K562 (cell line): Measurements from ENCODE around the gene SRF. TPM values are rescaled to one million over a fixed set of nuclear protein-coding genes. Genes with fewer than 3 reads are reported as not detected.
A peak's percentile ranks its signal among the peaks of the same experiment; 100 is the strongest.

ENCODE experiments used
- ARID2 ChIP-seq: fragments of 450-650 bp; IDR thresholded peaks from 2 replicates; pipeline ENCODE4 v1.6.1; 2017; ENCODE audit warnings: antibody characterized with exemption, mild to moderate bottlenecking
- DIDO1 ChIP-seq: fragments of 450-650 bp; IDR thresholded peaks from 2 replicates; pipeline ENCODE4 v1.6.1; 2016; ENCODE audit warnings: low read depth, missing biosample characterization, missing genetic modification characterization
- HES1 ChIP-seq: fragments of 450-650 bp; IDR thresholded peaks from 2 replicates; pipeline ENCODE4 v1.6.1; 2016; ENCODE audit warnings: low read depth, mild to moderate bottlenecking, moderate library complexity
- HLTF ChIP-seq: fragments of 450-650 bp; IDR thresholded peaks from 2 replicates; pipeline ENCODE4 v1.6.1; 2016
- IRF2 ChIP-seq: sonication (generic); formaldehyde crosslinking; IDR thresholded peaks from 2 replicates; pipeline ENCODE4 v1.8.1; 2022; ENCODE audit warnings: mild to moderate bottlenecking, missing genetic modification reagents
- KAT7 ChIP-seq: sonication (generic); formaldehyde crosslinking; IDR thresholded peaks from 2 replicates; pipeline ENCODE4 v1.8.0; 2022; ENCODE audit warnings: missing genetic modification reagents, mild to moderate bottlenecking, borderline replicate concordance
- KDM1A ChIP-seq, 2 experiments: fragments of 450-650 bp; IDR thresholded peaks; 2 replicates each; pipeline ENCODE4 v1.6.1; 2016; ENCODE audit warnings: mild to moderate bottlenecking in 2 of 2
- KDM4B ChIP-seq, 2 experiments: fragments of 450-650 bp in 1 of 2; sonication (generic) in 1 of 2; IDR thresholded peaks; 2 replicates each; pipeline ENCODE4 v1.6.1; 2016 to 2017; ENCODE audit warnings: borderline replicate concordance in 2 of 2, antibody characterized with exemption in 1 of 2, low read depth in 1 of 2, mild to moderate bottlenecking in 1 of 2
- LARP7 ChIP-seq: fragments of 450-650 bp; IDR thresholded peaks from 2 replicates; pipeline ENCODE4 v1.6.1; 2016
- MAFG ChIP-seq: fragments of 450-650 bp; conservative IDR thresholded peaks from 2 replicates; pipeline ENCODE4 v1.6.1; 2016; ENCODE audit warnings: missing genetic modification characterization, missing compliant biosample characterization
- MCM2 ChIP-seq: fragments of 450-650 bp; IDR thresholded peaks from 2 replicates; pipeline ENCODE4 v1.6.1; 2017; ENCODE audit warnings: low read depth, mild to moderate bottlenecking
- NFIC ChIP-seq: fragments of 450-650 bp; IDR thresholded peaks from 2 replicates; pipeline ENCODE4 v1.6.1; 2017; ENCODE audit warnings: mild to moderate bottlenecking, inconsistent platforms
- NFXL1 ChIP-seq: fragments of 450-650 bp; formaldehyde crosslinking; IDR thresholded peaks from 2 replicates; pipeline ENCODE4 v1.4.0; 2021; ENCODE audit warnings: mild to moderate bottlenecking
- NR2C1 ChIP-seq, 2 experiments: fragments of 450-650 bp; IDR thresholded peaks; 2 replicates each; pipeline ENCODE4 v1.6.1; 2017; ENCODE audit warnings: mild to moderate bottlenecking in 2 of 2, antibody characterized with exemption in 1 of 2, inconsistent platforms in 1 of 2, missing compliant biosample characterization in 1 of 2, missing genetic modification characterization in 1 of 2
- RAD21 ChIP-seq, 2 experiments: fragments of 250-450 bp in 1 of 2; fragments of 450-650 bp in 1 of 2; sonication (Bioruptor Pico) in 1 of 2; formaldehyde crosslinking in 1 of 2; IDR thresholded peaks in 1 of 2; conservative IDR thresholded peaks in 1 of 2; 2 replicates each; pipeline versions ENCODE4 v1.4.0 to v1.8.0; 2020 to 2022; ENCODE audit warnings: mild to moderate bottlenecking in 2 of 2, moderate library complexity in 1 of 2
- RB1 ChIP-seq: fragments of 450-650 bp; IDR thresholded peaks from 2 replicates; pipeline ENCODE4 v1.6.1; 2017; ENCODE audit warnings: low read depth, mild to moderate bottlenecking
- SREBF1 ChIP-seq: fragments of 150-350 bp; IDR thresholded peaks from 2 replicates; pipeline ENCODE4 v1.6.1; 2014; ENCODE audit warnings: antibody characterized with exemption, low read depth, low read length, borderline replicate concordance
- STAG1 ChIP-seq: sonication (generic); formaldehyde crosslinking; IDR thresholded peaks from 2 replicates; pipeline ENCODE4 v1.5.0; 2020; ENCODE audit warnings: missing genetic modification reagents, borderline replicate concordance
- USF2 ChIP-seq: sonication (generic); formaldehyde crosslinking; IDR thresholded peaks from 2 replicates; pipeline ENCODE4 v1.5.0; 2020; ENCODE audit warnings: missing genetic modification reagents
- ZFP91 ChIP-seq: sonication (generic); formaldehyde crosslinking; IDR thresholded peaks from 2 replicates; pipeline ENCODE4 v1.8.0; 2022; ENCODE audit warnings: mild to moderate bottlenecking, missing genetic modification reagents
- ZNF174 ChIP-seq: fragments of 250-450 bp; sonication (Bioruptor Pico); IDR thresholded peaks from 2 replicates; pipeline ENCODE4 v1.4.0; 2020; ENCODE audit warnings: mild to moderate bottlenecking
- ZNF197 ChIP-seq: fragments of 200-800 bp; sonication (Bioruptor generic); IDR thresholded peaks from 2 replicates; pipeline ENCODE4 v1.6.1; 2016; ENCODE audit warnings: low read depth, missing genetic modification characterization, missing compliant biosample characterization
- ZNF384 ChIP-seq: IDR thresholded peaks from 2 replicates; pipeline ENCODE4 v1.6.1; 2012; ENCODE audit warnings: low read depth, low read length, improper control_type of control experiment
- ZNF41 ChIP-seq: fragments of 250-450 bp; sonication (Bioruptor Pico); conservative IDR thresholded peaks from 2 replicates; pipeline ENCODE4 v1.4.0; 2020; ENCODE audit warnings: mild to moderate bottlenecking
- ZNF431 ChIP-seq: sonication (generic); formaldehyde crosslinking; IDR thresholded peaks from 2 replicates; pipeline ENCODE4 v1.8.0; 2022; ENCODE audit warnings: mild to moderate bottlenecking, missing genetic modification reagents
- polyA plus RNA-seq, 8 experiments: library from polyadenylated mRNA; depleted of rRNA in 4 of 8; stranded (reverse) in 5 of 8; unstranded in 3 of 8; fragments of >200 nt; fragmentation: Nextera tagmentation in 2 of 8; fragmentation: Illumina TruSeq in 1 of 8; extraction: Ambion mirVana in 2 of 8; extraction: Trizol in 1 of 8; gene quantifications; 2 replicates each; pipeline versions ENCODE4 v1.2.1 to v1.2.3, GENCODE V29; 2011 to 2014; ENCODE audit warnings: inconsistent platforms in 1 of 8, missing spikeins in 1 of 8
- total RNA-seq, 7 experiments: library from RNA; depleted of rRNA in 6 of 7; stranded (reverse); fragments of >200 nt in 6 of 7; fragmentation: Illumina TruSeq in 2 of 7; extraction: Trizol in 2 of 7; gene quantifications; 2 replicates each; pipeline versions ENCODE4 v1.2.1 to v1.2.3, GENCODE V29; 2011 to 2021; ENCODE audit warnings: low replicate concordance in 1 of 7
- TF ChIP-seq, protein P1 (sequence below): IDR thresholded peaks from 2 replicates; pipeline ENCODE4 v1.6.1; 2014; ENCODE audit warnings: antibody characterized with exemption

Gene SRF
- total and polyA plus RNA-seq, 9 of the 15 experiments (the other 6 are each of a cell fraction or from before 2014, with no cell fraction given), result 2.5 to 37.0 (median 24.6) TPM

DNA sequence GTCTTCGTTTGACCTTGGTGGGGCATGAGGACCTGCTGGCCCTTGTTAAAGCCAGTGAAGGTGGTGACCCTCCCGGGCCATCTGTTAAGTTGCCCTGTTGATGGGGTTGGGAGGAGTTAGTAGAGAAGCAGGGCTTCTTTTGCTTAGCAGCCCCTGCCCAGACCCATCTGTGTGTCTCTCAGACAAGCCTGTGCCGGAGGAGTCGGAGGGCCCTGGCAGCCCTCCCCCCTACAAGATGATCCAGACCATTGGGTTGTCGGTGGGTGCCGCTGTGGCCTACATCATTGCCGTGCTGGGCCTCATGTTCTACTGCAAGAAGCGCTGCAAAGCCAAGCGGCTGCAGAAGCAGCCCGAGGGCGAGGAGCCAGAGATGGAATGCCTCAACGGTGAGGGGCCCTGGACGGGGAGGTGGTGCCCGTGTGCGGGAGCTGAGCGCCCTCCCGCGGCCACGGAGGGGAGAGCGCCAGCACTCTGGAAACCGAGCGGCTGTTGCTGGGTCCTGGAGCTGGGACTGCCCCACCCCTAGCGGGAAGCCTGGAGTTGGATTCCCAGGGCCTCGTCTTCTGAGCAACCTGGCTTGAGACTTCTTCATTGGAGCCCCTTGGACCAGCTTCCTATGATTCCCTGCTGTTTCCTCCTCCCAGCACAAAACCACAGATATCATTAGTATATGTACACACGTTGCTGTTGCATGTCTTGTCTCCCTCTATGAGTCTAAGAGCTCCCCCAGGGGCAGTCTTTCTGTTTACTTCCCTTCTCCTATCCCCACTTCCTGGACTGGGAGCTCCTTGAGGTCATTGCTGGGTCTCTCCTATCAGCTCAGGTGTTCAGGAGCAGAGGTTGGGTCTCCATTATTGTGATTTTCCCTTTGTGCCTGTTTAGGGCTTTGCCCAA lies 27.6 kb upstream of the SRF start (continued):
- TF ChIP-seq ZFP91 (0 out of 2 replicates have a peak, but pooled peaks have one; percentile 15), ZNF174 (no peak), IRF2 (CRISPR knock-in tag) (no peak), LARP7 (no peak), MCM2 (no peak), HLTF (no peak), STAG1 (CRISPR knock-in tag) (peak; percentile 94), ZNF41 (CRISPR knock-in tag) (no peak), ARID2 (peak; percentile 98), ZNF197 (no peak), NR2C1 (IDR thresholded peaks at IDR 0.05) (no peak), NR2C1 (tag; IDR thresholded peaks at IDR 0.05) (no peak), RB1 (peak; percentile 96), HES1 (no peak), NFXL1 (CRISPR knock-in tag) (no peak), MAFG (no peak), ZNF384 (peak; percentile 76; the same call in 1 of the 2 replicates), KDM1A (IDR thresholded peaks at IDR 0.05) (no peak), KDM4B (IDR thresholded peaks at IDR 0.05; ENCODE audit: borderline replicate concordance in 2 of 2, low read depth in 1 of 2) (no peak), DIDO1 (tag) (no peak), NFIC (peak; percentile 52), KAT7 (CRISPR knock-in tag) (0 out of 2 replicates have a peak, but pooled peaks have one; percentile 23), ZNF431 (CRISPR knock-in tag) (no peak), USF2 (CRISPR knock-in tag) (no peak), RAD21 (CRISPR knock-in tag; conservative IDR thresholded peaks at IDR 0.05 in 1 of 2, IDR thresholded peaks at IDR 0.05 in 1 of 2) (peak; percentile 99 to 100), SREBF1 (no peak)
- TF ChIP-seq, protein P1, sequence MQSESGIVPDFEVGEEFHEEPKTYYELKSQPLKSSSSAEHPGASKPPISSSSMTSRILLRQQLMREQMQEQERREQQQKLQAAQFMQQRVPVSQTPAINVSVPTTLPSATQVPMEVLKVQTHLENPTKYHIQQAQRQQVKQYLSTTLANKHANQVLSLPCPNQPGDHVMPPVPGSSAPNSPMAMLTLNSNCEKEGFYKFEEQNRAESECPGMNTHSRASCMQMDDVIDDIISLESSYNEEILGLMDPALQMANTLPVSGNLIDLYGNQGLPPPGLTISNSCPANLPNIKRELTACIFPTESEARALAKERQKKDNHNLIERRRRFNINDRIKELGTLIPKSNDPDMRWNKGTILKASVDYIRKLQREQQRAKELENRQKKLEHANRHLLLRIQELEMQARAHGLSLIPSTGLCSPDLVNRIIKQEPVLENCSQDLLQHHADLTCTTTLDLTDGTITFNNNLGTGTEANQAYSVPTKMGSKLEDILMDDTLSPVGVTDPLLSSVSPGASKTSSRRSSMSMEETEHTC, result no peak
